ENCODE measurements around the gene HPD. TPM values are rescaled to one million over a fixed set of nuclear protein-coding genes. Genes with fewer than 3 reads are reported as not detected.
"Not testable (repeated sequence)": the region's sequence is repeated elsewhere in the genome, so short reads cannot be mapped to it uniquely, and the experiment has no call there.

Gene HPD
- total RNA-seq, 2 donors from 2014 or later = not detected

DNA sequence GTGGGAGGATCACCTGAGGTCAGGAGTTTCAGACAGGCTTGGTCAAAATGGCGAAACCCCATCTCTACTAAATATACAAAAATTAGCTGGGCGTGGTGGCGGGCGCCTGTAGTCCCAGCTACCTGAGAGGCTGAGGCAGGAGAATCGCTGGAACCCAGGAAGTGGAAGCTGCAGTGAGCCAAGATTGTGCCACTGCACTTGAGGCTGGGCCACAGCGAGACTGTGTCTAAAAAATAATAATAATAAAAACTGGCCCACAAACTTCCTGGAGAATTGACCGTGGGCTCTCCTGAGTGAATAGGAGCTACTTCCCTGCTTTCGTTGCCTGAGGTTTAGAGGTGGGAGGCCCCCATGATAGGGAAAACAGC lies 17.4 kb upstream of the HPD start:
- not testable (repeated sequence) for H3K27ac Mint-ChIP-seq; H3K9me3 Mint-ChIP-seq; ATAC-seq (replicated peaks); H3K36me3 Mint-ChIP-seq (ENCODE audit: low read depth); H3K4me3 Mint-ChIP-seq; H3K4me1 Mint-ChIP-seq; H3K27me3 Mint-ChIP-seq

GRCh38 chr12:121875582-121875981 lies 16.9 kb upstream of the HPD start:
- H3K27me3 Mint-ChIP-seq = no peaks in the 10 kb centered on the region
- no peak overlapping the region for H3K27ac Mint-ChIP-seq
- ATAC-seq (replicated peaks) = no peak
- no peak overlapping the region for H3K4me3 Mint-ChIP-seq
- H3K9me3 Mint-ChIP-seq = no peaks in the 10 kb centered on the region
- no peaks in the 10 kb centered on the region for H3K36me3 Mint-ChIP-seq (ENCODE audit: low read depth)
- H3K4me1 Mint-ChIP-seq = peaks cover 5% of the 10 kb centered on the region

GRCh38 chr12:121874071-121874470 lies 15.4 kb upstream of the HPD start:
- no peaks in the 10 kb centered on the region for H3K9me3 Mint-ChIP-seq
- no peaks in the 10 kb centered on the region for H3K27me3 Mint-ChIP-seq
- H3K4me1 Mint-ChIP-seq = peaks cover 5% of the 10 kb centered on the region
- no peak overlapping the region for H3K27ac Mint-ChIP-seq
- no peaks in the 10 kb centered on the region for H3K36me3 Mint-ChIP-seq (ENCODE audit: low read depth)
- no peak overlapping the region for H3K4me3 Mint-ChIP-seq
- no peak for ATAC-seq (replicated peaks)

DNA sequence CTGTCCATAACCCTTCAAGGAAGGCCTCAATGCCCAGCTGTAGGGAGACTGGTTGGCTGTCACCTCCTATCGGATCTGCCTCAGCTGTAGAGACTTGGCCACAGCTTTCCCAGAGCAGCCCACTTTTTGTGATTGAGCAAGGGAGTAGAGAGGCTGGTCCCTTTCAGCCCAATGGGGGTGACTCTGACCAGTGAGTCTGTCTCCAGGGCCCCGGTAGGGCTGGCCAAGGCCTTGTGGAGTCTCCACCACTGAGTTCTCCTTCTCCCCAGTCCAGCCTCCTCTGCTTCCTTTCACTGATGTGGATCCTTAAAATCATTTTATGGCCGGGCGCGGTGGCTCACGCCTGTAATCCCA lies 14.5 kb upstream of the HPD start:
- Mint-ChIP-seq H3K36me3 (ENCODE audit: low read depth) (no peaks in the 10 kb centered on the region), H3K27ac (no peak overlapping the region), H3K27me3 (no peaks in the 10 kb centered on the region), H3K9me3 (no peaks in the 10 kb centered on the region), H3K4me3 (no peak overlapping the region), H3K4me1 (peaks cover 5% of the 10 kb centered on the region)
- no peak for ATAC-seq (replicated peaks)

- Mint-ChIP-seq H3K9me3 (no peaks in the 10 kb centered on the region), H3K27ac (peak overlapping the region; percentile 76)
- ATAC-seq (replicated peaks) = peak; percentile 89
These were observed 14.0 kb upstream of the HPD start for GRCh38 chr12:121872546-121873215.

GRCh38 chr12:121871467-121871866 lies 12.8 kb upstream of the HPD start:
- no peak for ATAC-seq (replicated peaks)

More at GRCh38 chr12:121872546-121873215, 14.0 kb upstream of the HPD start:
- H3K27me3 Mint-ChIP-seq = no peaks in the 10 kb centered on the region
- no peak overlapping the region for H3K4me3 Mint-ChIP-seq
- H3K36me3 Mint-ChIP-seq (ENCODE audit: low read depth) = no peaks in the 10 kb centered on the region
- peaks cover 5% of the 10 kb centered on the region for H3K4me1 Mint-ChIP-seq

DNA sequence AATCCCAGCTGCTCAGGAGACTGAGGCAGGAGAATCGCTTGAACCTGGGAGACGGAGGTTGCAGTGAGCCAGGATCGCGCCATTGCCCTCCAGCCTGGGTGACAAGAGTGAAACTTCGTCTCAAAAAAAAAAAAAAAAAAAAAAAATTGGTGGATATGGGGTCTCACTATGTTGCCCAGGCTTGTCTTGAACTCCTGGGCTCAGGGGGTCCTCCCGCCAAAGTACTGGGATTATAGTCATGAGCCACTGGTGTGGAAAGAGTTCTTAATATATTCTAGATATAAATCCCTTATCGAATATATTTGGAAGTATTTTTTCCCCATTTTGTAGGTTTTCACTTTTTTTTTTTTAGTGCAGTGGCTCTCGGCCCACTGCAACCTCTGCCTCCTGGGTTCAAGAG lies 10.6 kb upstream of the HPD start:
- not testable (repeated sequence) for H3K27me3 Mint-ChIP-seq; H3K4me1 Mint-ChIP-seq; H3K36me3 Mint-ChIP-seq (ENCODE audit: low read depth); H3K9me3 Mint-ChIP-seq; H3K27ac Mint-ChIP-seq; H3K4me3 Mint-ChIP-seq; ATAC-seq (replicated peaks)

More at GRCh38 chr12:121871467-121871866, 12.8 kb upstream of the HPD start:
- Mint-ChIP-seq H3K36me3 (ENCODE audit: low read depth) (no peaks in the 10 kb centered on the region), H3K4me3 (no peak overlapping the region), H3K9me3 (no peaks in the 10 kb centered on the region), H3K4me1 (peaks cover 5% of the 10 kb centered on the region), H3K27me3 (no peaks in the 10 kb centered on the region), H3K27ac (no peak overlapping the region)

DNA sequence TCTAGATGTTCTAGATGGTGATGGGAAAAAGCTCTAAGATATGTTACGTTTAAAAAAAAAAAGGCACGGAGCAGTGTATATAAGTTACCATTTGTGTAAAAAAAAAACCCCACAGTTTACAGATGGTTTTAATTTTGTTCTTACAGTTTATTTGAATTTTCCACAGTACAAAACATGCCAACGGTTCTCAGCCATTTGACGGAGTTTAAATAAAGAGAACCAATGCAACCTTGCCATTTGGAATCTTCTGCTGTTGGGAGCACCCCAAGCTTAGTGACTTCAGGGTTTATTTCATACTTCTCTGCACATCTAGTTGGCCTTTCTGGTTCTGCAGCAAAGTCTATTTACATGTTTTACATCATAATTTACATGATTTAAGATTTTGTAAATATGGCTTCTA lies 7.7 kb upstream of the HPD start:
- ATAC-seq (replicated peaks) = no peak
- no peaks in the 10 kb centered on the region for H3K4me1 Mint-ChIP-seq
- H3K4me3 Mint-ChIP-seq = no peak overlapping the region
- no peaks in the 10 kb centered on the region for H3K27me3 Mint-ChIP-seq
- H3K27ac Mint-ChIP-seq = no peak overlapping the region
- no peaks in the 10 kb centered on the region for H3K36me3 Mint-ChIP-seq (ENCODE audit: low read depth)
- no peaks in the 10 kb centered on the region for H3K9me3 Mint-ChIP-seq

GRCh38 chr12:121861636-121862254 lies 3.1 kb upstream of the HPD start:
- Mint-ChIP-seq H3K9me3 (no peaks in the 10 kb centered on the region), H3K27me3 (no peaks in the 10 kb centered on the region), H3K4me3 (no peak overlapping the region), H3K4me1 (no peaks in the 10 kb centered on the region), H3K27ac (no peak overlapping the region), H3K36me3 (ENCODE audit: low read depth) (no peaks in the 10 kb centered on the region)
- no peak for ATAC-seq (replicated peaks)

GRCh38 chr12:121860699-121861098 lies 2.0 kb upstream of the HPD start:
- ATAC-seq (replicated peaks); H3K36me3 Mint-ChIP-seq (ENCODE audit: low read depth); H3K9me3 Mint-ChIP-seq; H3K4me1 Mint-ChIP-seq; H3K27me3 Mint-ChIP-seq; H3K27ac Mint-ChIP-seq; H3K4me3 Mint-ChIP-seq: not testable (repeated sequence)

DNA sequence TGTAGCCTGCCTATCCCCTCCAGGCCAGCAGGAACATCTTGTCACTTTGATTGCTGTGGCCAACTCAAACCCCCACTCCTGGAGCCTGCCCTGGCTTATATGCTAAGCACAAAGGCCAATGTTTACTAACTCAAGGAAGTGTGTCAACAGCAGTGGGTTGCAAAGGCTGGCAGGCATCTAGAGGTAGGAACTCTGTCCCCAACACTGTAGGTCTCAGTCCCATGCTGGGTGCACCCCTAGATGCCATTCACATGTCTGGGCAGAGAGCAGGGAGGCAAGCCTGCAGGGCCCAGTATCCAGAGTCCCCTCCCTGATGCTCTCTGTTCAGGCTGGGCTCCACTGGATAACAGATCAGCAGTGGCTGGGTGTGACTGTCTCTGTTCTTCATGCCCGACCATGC lies 1.6 kb upstream of the HPD start:
- no peaks in the 10 kb centered on the region for H3K4me1 Mint-ChIP-seq
- no peaks in the 10 kb centered on the region for H3K27me3 Mint-ChIP-seq
- ATAC-seq (replicated peaks) = no peak
- H3K36me3 Mint-ChIP-seq (ENCODE audit: low read depth) = no peaks in the 10 kb centered on the region
- no peak overlapping the region for H3K4me3 Mint-ChIP-seq
- H3K9me3 Mint-ChIP-seq = no peaks in the 10 kb centered on the region
- H3K27ac Mint-ChIP-seq = no peak overlapping the region

DNA sequence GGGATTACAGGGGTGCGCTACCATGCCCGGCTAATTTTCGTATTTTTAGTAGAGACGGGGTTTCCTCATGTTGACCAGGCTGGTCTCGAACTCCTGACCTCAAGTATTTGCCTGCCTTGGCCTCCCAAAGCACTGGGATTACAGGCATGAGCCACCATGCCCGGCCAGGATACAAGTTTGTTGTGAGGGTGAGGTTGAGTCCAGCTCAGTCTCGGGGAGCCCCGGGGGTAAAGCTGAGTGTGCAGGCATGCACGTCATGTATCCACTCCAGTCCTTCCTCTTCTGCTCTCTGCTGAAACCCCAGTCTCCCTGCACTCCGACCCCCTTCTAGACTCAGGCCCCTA lies 369 bp downstream of the HPD start:
- ATAC-seq (replicated peaks) = no peak

DNA sequence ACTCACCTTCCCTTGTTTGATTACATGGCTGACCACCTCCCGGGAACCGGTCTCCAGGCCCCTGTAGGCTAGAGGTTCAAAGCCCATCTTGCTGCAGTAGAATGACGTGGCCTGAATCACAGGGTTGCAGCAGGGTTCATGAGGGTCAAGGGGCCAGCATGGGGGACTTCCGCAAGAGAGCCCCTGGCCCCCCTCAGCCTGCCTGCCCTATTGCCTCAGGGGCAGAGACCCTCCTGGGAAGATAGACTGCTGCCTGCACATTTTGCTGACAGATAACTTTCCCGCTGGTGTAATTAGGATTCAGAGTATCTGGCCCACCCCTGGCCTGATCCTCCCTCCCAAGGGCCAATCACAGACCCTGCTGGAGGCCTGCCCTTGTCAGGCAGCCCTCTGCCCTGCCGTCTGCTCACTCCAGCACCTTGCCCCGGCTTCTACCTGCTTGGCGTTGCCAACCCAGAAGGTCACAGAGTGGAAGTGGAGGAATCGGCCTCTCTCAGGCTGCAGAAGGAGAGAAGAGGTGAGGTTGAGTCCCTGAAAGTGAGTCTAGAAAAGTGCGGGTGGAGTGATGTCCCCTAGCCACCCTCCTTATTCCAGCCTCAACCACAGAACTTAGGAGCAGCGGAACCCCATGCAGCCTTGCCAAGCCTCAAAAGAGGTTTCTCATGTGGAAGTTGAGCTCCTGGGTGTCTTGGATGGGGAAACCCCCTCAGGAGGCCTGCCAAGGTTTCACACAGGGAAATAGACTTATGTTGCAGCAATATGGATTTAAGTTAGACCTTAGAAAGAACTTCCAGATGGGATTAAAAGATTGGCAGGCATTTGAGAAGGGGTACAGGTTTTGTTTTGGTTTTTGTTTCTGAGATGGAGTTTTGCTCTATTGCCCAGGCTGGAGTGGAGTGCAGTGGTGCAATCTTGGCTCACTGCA lies 1.1 kb downstream of the HPD start:
- Mint-ChIP-seq H3K9me3 (no peaks in the 10 kb centered on the region), H3K4me1 (no peaks in the 10 kb centered on the region), H3K27ac (no peak overlapping the region), H3K36me3 (ENCODE audit: low read depth) (no peaks in the 10 kb centered on the region), H3K4me3 (no peak overlapping the region), H3K27me3 (no peaks in the 10 kb centered on the region)
- no peak for ATAC-seq (replicated peaks)

More for the DNA sequence above, 369 bp downstream of the HPD start:
- Mint-ChIP-seq H3K36me3 (ENCODE audit: low read depth) (no peaks in the 10 kb centered on the region), H3K4me3 (no peak overlapping the region), H3K27ac (no peak overlapping the region), H3K27me3 (no peaks in the 10 kb centered on the region), H3K9me3 (no peaks in the 10 kb centered on the region), H3K4me1 (no peaks in the 10 kb centered on the region)

GRCh38 chr12:121852392-121852791 lies 6.3 kb downstream of the HPD start:
- H3K4me3 Mint-ChIP-seq; H3K27ac Mint-ChIP-seq; H3K9me3 Mint-ChIP-seq; H3K27me3 Mint-ChIP-seq; H3K36me3 Mint-ChIP-seq (ENCODE audit: low read depth); ATAC-seq (replicated peaks); H3K4me1 Mint-ChIP-seq: not testable (repeated sequence)

DNA sequence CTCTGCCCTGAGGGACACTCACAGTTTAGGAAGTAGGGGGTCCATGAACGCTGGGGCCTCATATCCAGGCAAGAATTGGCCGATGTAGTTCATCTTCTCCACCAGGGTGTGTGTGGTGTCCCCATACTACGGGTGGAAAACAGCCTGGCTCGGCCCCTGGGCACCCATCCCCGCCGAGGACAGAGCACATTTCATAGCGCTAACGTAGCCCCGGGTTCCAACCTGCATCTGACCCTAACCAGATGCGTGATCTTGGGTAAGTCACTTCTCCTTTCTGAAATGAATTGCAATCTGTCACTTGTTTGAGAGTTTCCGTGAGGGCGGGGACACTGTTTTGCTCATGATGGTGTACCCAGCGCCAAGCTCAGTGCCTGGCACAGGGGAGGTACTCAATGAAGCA lies 9.0 kb downstream of the HPD start:
- Mint-ChIP-seq H3K36me3 (ENCODE audit: low read depth) (no peaks in the 10 kb centered on the region), H3K9me3 (no peaks in the 10 kb centered on the region), H3K27me3 (no peaks in the 10 kb centered on the region), H3K4me3 (no peak overlapping the region), H3K27ac (no peak overlapping the region), H3K4me1 (no peaks in the 10 kb centered on the region)
- no peak for ATAC-seq (replicated peaks)

Data from activated T-helper 17 cell treated with anti-CD3 and anti-CD28 coated beads, Interleukin-2, amount 50 U/mL, for 72 hours (primary cell).